NCI-H1417 treated with DMSO at 0.1 percent for 48 hours (cell line): ENCODE data around the gene ENDOV.

Source experiments
- DNase-seq: peaks from one replicate; lab custom pipeline; 2025; lab: John Stamatoyannopoulos, UW

ENDOV gene

GRCh38 chr17:80485846-80486245 is 70.9 kb downstream of the ENDOV start:
- no peak for DNase-seq

DNA sequence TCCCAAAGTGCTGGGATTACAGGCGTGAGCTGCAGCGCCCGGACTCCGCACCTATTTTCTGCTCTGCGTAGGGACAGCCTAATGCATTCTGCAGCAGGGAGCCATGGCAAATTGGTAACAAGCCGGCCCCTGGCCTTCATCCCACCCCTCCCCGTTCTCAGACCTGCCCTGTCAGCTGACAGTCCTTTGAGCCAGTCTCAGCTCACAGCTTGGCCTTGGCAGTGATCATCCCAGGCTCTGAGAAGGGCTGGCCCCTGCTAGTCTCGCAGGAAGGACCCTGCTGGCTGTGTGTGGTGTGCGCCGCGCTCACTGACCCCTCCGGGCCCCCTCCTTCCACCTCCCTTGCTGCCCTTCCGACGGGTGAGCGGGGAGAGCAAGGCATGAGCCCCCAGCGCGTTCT is 71.7 kb downstream of the ENDOV start:
- no peak for DNase-seq

GRCh38 chr17:80487511-80487910 is 72.5 kb downstream of the ENDOV start:
- no peak for DNase-seq
